Neuronal stem cell (in vitro differentiated cells): Measurements from ENCODE around the gene SLC6A4.

Experiments used
- DNase-seq: peaks from one replicate; pipeline ENCODE4 v3.0.0-alpha.2; 2013; ENCODE audit warnings: low spot score
- H2AFZ ChIP-seq: one replicate; pipeline ENCODE4 v1.6.1; 2013; ENCODE audit warnings: mild to moderate bottlenecking, low read length, inconsistent platforms
- H2AK5ac ChIP-seq: 2 replicates; pipeline ENCODE4 v1.6.1; 2013; ENCODE audit warnings: low read depth, mild to moderate bottlenecking, inconsistent platforms, low read length, moderate library complexity, mixed read lengths
- H2BK120ac ChIP-seq: 2 replicates; pipeline ENCODE4 v1.6.1; 2013; ENCODE audit warnings: low read depth, mild to moderate bottlenecking, inconsistent platforms, low read length, moderate library complexity, mixed read lengths
- H2BK12ac ChIP-seq: one replicate; pipeline ENCODE4 v1.6.1; 2013; ENCODE audit warnings: low read length, inconsistent platforms
- H2BK15ac ChIP-seq: 2 replicates; pipeline ENCODE4 v1.6.1; 2013; ENCODE audit warnings: mild to moderate bottlenecking, low read length, inconsistent platforms, mixed read lengths
- H2BK5ac ChIP-seq: one replicate; pipeline ENCODE4 v1.6.1; 2013; ENCODE audit warnings: inconsistent platforms, mild to moderate bottlenecking, low read length, moderate library complexity
- H3K14ac ChIP-seq: one replicate; pipeline ENCODE4 v1.6.1; 2013; ENCODE audit warnings: low read length, inconsistent platforms
- H3K18ac ChIP-seq: 2 replicates; pipeline ENCODE4 v1.6.1; 2013; ENCODE audit warnings: low read length, inconsistent platforms
- H3K23ac ChIP-seq: 2 replicates; pipeline ENCODE4 v1.6.1; 2013; ENCODE audit warnings: low read depth, mild to moderate bottlenecking, mixed read lengths, low read length, inconsistent platforms; ENCODE audit not compliant: poor library complexity
- H3K27ac ChIP-seq: replicated peaks from 3 replicates; pipeline ENCODE4 v1.5.1; 2013; ENCODE audit warnings: low read length, inconsistent platforms
- H3K27me3 ChIP-seq, 3 experiments: 2 replicates each; pipeline ENCODE4 v1.6.1; 2013; ENCODE audit warnings: low read length in 3 of 3, mild to moderate bottlenecking in 2 of 3, inconsistent platforms in 1 of 3, low read depth in 1 of 3, mixed read lengths in 1 of 3, moderate library complexity in 1 of 3; ENCODE audit not compliant: control insufficient read depth in 3 of 3, insufficient read depth in 3 of 3
- H3K36me3 ChIP-seq, 2 donors: replicated peaks in 1 of 2; 2 replicates each; pipeline ENCODE4 v1.6.1; 2013; ENCODE audit warnings: low read length in 2 of 2; ENCODE audit not compliant: control insufficient read depth in 2 of 2, insufficient read depth in 2 of 2
- H3K4ac ChIP-seq: 2 replicates; pipeline ENCODE4 v1.6.1; 2013; ENCODE audit warnings: inconsistent platforms, mild to moderate bottlenecking, low read length, moderate library complexity
- H3K4me1 ChIP-seq, 2 donors: 1 replicate in 1 of 2; 2 replicates in 1 of 2; pipeline ENCODE4 v1.6.1; 2013; ENCODE audit warnings: low read length in 2 of 2, low read depth in 1 of 2; ENCODE audit not compliant: control insufficient read depth in 2 of 2, insufficient read depth in 1 of 2
- H3K4me2 ChIP-seq: one replicate; pipeline ENCODE4 v1.6.1; 2013; ENCODE audit warnings: mild to moderate bottlenecking, low read length, inconsistent platforms; ENCODE audit not compliant: insufficient read depth, poor library complexity, severe bottlenecking
- H3K4me3 ChIP-seq, 2 donors: 2 replicates each; pipeline ENCODE4 v1.5.1; 2013; ENCODE audit warnings: low read length in 2 of 2, mild to moderate bottlenecking in 2 of 2, inconsistent platforms in 1 of 2, moderate library complexity in 1 of 2
- H3K79me1 ChIP-seq: one replicate; pipeline ENCODE4 v1.6.1; 2013; ENCODE audit warnings: low read depth, mild to moderate bottlenecking, inconsistent platforms, low read length, moderate library complexity
- H3K9ac ChIP-seq: one replicate; pipeline ENCODE4 v1.6.1; 2013; ENCODE audit warnings: mild to moderate bottlenecking, low read depth, low read length, inconsistent platforms; ENCODE audit not compliant: poor library complexity
- H3K9me3 ChIP-seq, 2 donors: replicated peaks in 1 of 2; 2 replicates each; pipeline versions ENCODE3 to v1.6.1; 2013; ENCODE audit warnings: low read length in 2 of 2, mild to moderate bottlenecking in 2 of 2, inconsistent platforms in 1 of 2, low read depth in 1 of 2, mixed read lengths in 1 of 2, moderate library complexity in 1 of 2; ENCODE audit not compliant: control insufficient read depth in 2 of 2, insufficient read depth in 1 of 2
- H4K8ac ChIP-seq: one replicate; pipeline ENCODE4 v1.6.1; 2013; ENCODE audit warnings: low read depth, mild to moderate bottlenecking, inconsistent platforms, low read length, moderate library complexity
- H4K91ac ChIP-seq: one replicate; pipeline ENCODE4 v1.6.1; 2013; ENCODE audit warnings: low read length, low read depth, mild to moderate bottlenecking, inconsistent platforms; ENCODE audit not compliant: poor library complexity
- WGBS, 2 donors: extraction: QIAGEN DNeasy Blood & Tissue Kit; methylation state at CpG; one replicate each; pipeline ENCODE4 v1.1.7; 2013; ENCODE audit warnings: missing lambda C conversion rate in 2 of 2, mixed read lengths in 1 of 2; ENCODE audit not compliant: insufficient read length in 2 of 2, insufficient replicate concordance in 1 of 2; ENCODE audit errors: extremely low coverage in 2 of 2; 5-methylcytosine and 5-hydroxymethylcytosine counted together

SLC6A4 gene

DNA sequence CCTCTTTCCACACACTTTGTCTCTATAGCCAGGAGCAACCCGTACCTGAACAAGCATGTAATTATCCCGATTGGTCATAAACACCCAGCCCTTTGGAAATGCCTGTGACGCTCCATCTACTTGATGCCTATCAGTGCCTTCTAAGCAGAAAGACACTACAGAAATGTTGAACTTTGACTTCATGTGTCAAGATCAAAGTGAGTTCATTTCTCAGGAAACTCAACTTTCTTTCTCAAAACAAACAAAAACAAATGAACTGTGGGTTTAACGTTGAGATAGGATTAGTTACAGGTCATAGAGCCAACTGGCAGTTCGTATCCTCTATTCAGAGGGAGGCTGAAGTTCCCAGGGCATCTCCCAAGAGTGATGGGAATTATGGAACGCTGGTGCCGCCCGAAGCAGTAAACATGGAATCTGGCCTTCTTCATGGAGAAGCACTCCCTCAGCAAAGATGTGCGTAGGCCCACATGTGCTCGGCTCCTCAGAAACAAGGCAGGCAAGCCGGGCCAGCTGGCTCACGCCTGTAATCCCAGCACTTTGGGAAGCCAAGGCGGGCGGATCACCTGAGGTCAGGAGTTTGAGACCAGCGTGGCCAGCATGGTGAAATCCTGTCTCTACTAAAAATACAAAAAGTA lies 9.5 kb downstream of the SLC6A4 start:
- Histone ChIP-seq H2BK12ac (no peak overlapping the region), H3K4me3 (no peak overlapping the region), H4K8ac (no peak overlapping the region), H3K9me3 (no peaks in the 10 kb centered on the region), H3K9ac (no peak overlapping the region), H3K79me1 (no peaks in the 10 kb centered on the region), H3K27ac (no peak overlapping the region), H4K91ac (no peak overlapping the region), H3K18ac (no peak overlapping the region), H2AK5ac (no peak overlapping the region), H3K4me2 (no peak overlapping the region), H2BK15ac (no peak overlapping the region), H3K14ac (no peak overlapping the region), H2AFZ (no peak overlapping the region), H3K27me3 (peaks cover 0 to 38% (median 6%) of the 10 kb centered on the region in 3 experiments), H2BK5ac (no peak overlapping the region), H3K23ac (no peak overlapping the region), H3K4me1 (peaks cover 17 to 22% of the 10 kb centered on the region in 2 donors), H3K4ac (no peak overlapping the region), H3K36me3 (no peaks in the 10 kb centered on the region), H2BK120ac (no peak overlapping the region)
- DNase-seq, result no peak
- WGBS, 2 donors, result no CpG with 5 or more reads among the region's 15 CpGs

DNA sequence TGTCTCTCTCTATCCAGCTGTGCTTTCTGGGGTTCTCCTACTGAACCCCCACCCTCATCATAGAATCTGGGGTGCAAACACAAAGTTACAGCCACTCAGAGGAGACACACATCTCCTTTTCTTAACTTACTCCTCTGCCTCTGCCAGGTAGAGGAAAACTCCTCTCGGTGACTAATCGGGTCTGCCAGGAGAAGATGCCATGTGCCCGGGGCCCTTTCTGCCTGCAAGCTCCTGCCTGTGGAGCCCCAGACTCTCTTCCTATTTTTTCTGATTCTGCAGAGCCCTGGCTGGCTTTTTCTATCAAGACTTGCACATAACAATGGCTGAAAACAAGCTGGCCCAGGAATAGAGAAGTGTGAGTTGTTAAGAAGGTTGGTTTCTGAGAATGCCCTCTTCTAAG lies 10.4 kb downstream of the SLC6A4 start:
- Histone ChIP-seq H3K4ac (no peak overlapping the region), H3K9me3 (no peaks in the 10 kb centered on the region), H3K36me3 (no peaks in the 10 kb centered on the region), H3K9ac (no peak overlapping the region), H2BK120ac (no peak overlapping the region), H3K4me1 (peaks cover 17 to 22% of the 10 kb centered on the region in 2 donors), H4K91ac (no peak overlapping the region), H3K79me1 (no peaks in the 10 kb centered on the region), H3K4me2 (no peak overlapping the region), H3K27me3 (peaks cover 0 to 29% (median 2%) of the 10 kb centered on the region in 3 experiments), H3K4me3 (no peak overlapping the region), H2AFZ (peak overlapping the region; percentile 18), H2BK15ac (no peak overlapping the region), H2BK12ac (no peak overlapping the region), H3K23ac (no peak overlapping the region), H2BK5ac (no peak overlapping the region), H3K18ac (no peak overlapping the region), H3K14ac (no peak overlapping the region), H2AK5ac (no peak overlapping the region), H3K27ac (no peak overlapping the region), H4K8ac (no peak overlapping the region)
- no CpG with 5 or more reads among the region's 3 CpGs for WGBS, 2 donors
- no peak for DNase-seq

DNA sequence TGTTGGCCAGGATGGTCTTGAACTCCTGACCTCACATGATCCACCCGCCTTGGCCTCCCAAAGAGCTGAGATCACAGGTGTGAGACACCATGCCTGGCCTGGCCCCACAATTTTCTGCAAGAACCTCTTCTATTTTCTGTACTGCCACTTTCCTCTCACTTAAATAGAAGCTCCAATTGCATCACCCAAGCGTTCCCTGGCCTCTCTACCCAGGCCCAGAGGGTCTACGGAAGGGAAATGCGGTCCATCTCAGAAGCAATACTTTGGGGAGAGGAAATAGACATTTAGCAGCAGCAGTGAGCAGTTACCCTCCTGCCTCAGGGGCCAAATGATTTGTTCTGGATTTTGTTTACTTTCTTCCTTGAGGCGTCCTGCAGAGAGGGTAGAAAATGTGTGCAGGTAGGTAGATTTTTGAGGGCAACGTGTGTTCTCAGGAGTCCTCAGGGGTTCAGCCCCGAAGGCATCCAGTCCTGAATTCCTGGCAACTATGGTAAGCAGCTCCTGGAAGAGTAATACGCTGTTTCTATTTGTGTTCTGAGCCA lies 11.0 kb downstream of the SLC6A4 start:
- DNase-seq, result no peak
- Histone ChIP-seq H3K79me1 (no peaks in the 10 kb centered on the region), H2BK15ac (no peak overlapping the region)

DNA sequence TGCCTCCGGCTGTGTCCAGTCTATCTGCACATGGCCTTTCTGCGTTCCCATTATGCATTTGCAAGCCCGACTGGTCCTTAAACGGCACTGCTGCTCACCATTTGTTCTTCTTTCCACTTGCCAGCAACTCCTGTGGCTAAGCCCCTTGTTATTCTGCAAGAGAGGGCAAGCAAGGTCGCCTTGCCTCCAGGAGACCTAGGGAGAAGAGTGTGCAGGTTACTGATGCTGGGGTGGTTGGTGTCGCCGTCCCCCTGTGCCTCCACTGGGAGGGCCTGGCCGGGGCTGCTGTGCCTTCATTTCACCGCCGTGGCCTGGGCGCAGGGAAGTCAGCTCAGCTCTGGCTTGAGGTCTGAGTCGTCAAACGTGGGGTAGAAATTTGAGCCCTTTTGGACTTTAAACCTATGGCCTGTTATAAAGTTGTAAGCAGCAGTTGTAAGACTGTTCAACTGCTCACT lies 12.7 kb downstream of the SLC6A4 start:
- H3K9ac ChIP-seq, result no peak overlapping the region
- no peak overlapping the region for H4K8ac ChIP-seq
- no peak overlapping the region for H3K4ac ChIP-seq
- peaks cover 17 to 22% of the 10 kb centered on the region in 2 donors for H3K4me1 ChIP-seq
- no peak overlapping the region for H2BK5ac ChIP-seq
- no peaks in the 10 kb centered on the region for H3K36me3 ChIP-seq
- no peak for DNase-seq
- peak overlapping the region; percentile 72 for H2AFZ ChIP-seq
- H3K79me1 ChIP-seq, result no peaks in the 10 kb centered on the region
- H3K4me2 ChIP-seq, result no peak overlapping the region
- no peak overlapping the region for H2AK5ac ChIP-seq
- no peak overlapping the region for H2BK15ac ChIP-seq
- no peak overlapping the region for H3K14ac ChIP-seq
- H3K9me3 ChIP-seq, result no peaks in the 10 kb centered on the region
- no peak overlapping the region for H3K18ac ChIP-seq
- no peak overlapping the region for H3K4me3 ChIP-seq
- H2BK12ac ChIP-seq, result no peak overlapping the region
- no peak overlapping the region for H2BK120ac ChIP-seq
- peaks cover 0 to 17% (median 0%) of the 10 kb centered on the region in 3 experiments for H3K27me3 ChIP-seq
- no CpG with 5 or more reads among the region's 13 CpGs for WGBS, 2 donors
- H4K91ac ChIP-seq, result no peak overlapping the region
- H3K23ac ChIP-seq, result no peak overlapping the region
- no peak overlapping the region for H3K27ac ChIP-seq

More for the DNA sequence above, 11.0 kb downstream of the SLC6A4 start:
- H3K14ac ChIP-seq, result no peak overlapping the region
- H4K8ac ChIP-seq, result no peak overlapping the region
- H2AK5ac ChIP-seq, result no peak overlapping the region
- H2BK5ac ChIP-seq, result no peak overlapping the region
- H3K27me3 ChIP-seq, result peaks cover 0 to 28% (median 2%) of the 10 kb centered on the region in 3 experiments
- no CpG with 5 or more reads among the region's 8 CpGs for WGBS, 2 donors
- H3K36me3 ChIP-seq, result no peaks in the 10 kb centered on the region
- H3K4ac ChIP-seq, result no peak overlapping the region
- H3K4me3 ChIP-seq, result no peak overlapping the region
- no peak overlapping the region for H2BK120ac ChIP-seq
- H2AFZ ChIP-seq, result no peak overlapping the region
- no peak overlapping the region for H2BK12ac ChIP-seq
- H3K18ac ChIP-seq, result no peak overlapping the region
- no peak overlapping the region for H4K91ac ChIP-seq
- peaks cover 17 to 22% of the 10 kb centered on the region in 2 donors for H3K4me1 ChIP-seq
- H3K27ac ChIP-seq, result no peak overlapping the region
- no peak overlapping the region for H3K4me2 ChIP-seq
- no peak overlapping the region for H3K23ac ChIP-seq
- no peaks in the 10 kb centered on the region for H3K9me3 ChIP-seq
- no peak overlapping the region for H3K9ac ChIP-seq
